GM12875 (cell line): ENCODE results near the gene ERC2.

Experiments
- H3K4me3 ChIP-seq: one replicate; pipeline ENCODE4 v1.5.1; 2011; ENCODE audit warnings: low read depth, low read length, control low read depth
- TF ChIP-seq, protein P1 (sequence below): IDR thresholded peaks from 2 replicates; pipeline ENCODE4 v1.5.1; 2011; ENCODE audit warnings: low read depth, mild to moderate bottlenecking, control low read depth, inconsistent platforms, low read length, moderate library complexity, borderline replicate concordance; ENCODE audit not compliant: insufficient read depth

The ERC2 gene

DNA sequence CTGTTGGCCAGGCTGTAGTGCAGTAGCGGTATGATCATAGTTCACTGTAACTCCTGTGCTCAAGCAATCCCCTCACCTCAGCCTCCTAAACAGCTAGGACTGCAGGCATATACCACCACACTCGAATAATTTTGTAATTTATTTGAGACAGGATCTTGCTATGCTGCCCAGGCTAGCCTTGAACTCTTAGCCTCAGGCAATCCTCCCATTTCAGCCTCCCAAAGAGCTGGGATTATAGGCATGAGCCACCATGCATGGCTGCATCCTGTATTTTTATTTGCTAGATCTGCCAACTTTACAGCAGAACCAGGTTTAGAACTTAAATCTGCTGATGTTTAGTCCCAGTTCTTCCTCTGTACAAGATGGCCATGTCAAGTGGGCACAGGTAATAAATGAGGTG lies 69.6 kb downstream of the ERC2 start:
- TF ChIP-seq, protein P1, sequence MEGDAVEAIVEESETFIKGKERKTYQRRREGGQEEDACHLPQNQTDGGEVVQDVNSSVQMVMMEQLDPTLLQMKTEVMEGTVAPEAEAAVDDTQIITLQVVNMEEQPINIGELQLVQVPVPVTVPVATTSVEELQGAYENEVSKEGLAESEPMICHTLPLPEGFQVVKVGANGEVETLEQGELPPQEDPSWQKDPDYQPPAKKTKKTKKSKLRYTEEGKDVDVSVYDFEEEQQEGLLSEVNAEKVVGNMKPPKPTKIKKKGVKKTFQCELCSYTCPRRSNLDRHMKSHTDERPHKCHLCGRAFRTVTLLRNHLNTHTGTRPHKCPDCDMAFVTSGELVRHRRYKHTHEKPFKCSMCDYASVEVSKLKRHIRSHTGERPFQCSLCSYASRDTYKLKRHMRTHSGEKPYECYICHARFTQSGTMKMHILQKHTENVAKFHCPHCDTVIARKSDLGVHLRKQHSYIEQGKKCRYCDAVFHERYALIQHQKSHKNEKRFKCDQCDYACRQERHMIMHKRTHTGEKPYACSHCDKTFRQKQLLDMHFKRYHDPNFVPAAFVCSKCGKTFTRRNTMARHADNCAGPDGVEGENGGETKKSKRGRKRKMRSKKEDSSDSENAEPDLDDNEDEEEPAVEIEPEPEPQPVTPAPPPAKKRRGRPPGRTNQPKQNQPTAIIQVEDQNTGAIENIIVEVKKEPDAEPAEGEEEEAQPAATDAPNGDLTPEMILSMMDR = no peak

GRCh38 chr3:56397798-56398197 lies 70.5 kb downstream of the ERC2 start:
- TF ChIP-seq, protein P1 = no peak
- no peak overlapping the region for H3K4me3 ChIP-seq

More for the DNA sequence above, 69.6 kb downstream of the ERC2 start:
- no peak overlapping the region for H3K4me3 ChIP-seq

DNA sequence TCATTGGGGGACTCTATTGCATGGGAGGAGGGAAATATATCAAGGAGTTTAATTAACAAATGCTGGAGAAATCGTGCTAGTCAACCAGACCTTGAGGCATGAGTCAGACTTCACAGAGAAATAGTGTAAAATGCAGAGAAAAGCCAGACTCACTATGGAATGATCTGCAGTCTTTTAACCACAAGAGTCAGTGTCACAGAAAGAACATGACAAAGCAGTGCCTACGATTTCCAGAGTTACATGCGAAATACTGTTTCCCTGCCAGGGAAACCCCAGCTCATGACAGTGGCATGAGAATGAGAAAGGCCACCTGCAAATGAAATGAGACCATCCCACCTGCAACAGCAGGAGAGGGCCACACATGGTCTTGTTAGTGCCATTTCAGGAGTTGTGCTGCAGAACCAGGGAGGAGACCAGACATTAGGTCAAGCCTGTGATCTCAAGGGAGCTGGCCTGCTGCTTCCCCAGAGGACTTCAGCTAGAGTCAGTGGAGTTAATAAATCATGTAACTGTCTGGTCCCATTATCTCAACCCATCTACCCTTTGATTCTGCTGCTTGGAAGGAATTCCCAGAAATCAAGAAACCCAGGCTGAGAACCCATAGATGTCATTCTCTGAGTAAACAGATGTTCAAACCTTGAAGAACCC lies 79.0 kb downstream of the ERC2 start:
- TF ChIP-seq, protein P1 = no peak
- no peak overlapping the region for H3K4me3 ChIP-seq

DNA sequence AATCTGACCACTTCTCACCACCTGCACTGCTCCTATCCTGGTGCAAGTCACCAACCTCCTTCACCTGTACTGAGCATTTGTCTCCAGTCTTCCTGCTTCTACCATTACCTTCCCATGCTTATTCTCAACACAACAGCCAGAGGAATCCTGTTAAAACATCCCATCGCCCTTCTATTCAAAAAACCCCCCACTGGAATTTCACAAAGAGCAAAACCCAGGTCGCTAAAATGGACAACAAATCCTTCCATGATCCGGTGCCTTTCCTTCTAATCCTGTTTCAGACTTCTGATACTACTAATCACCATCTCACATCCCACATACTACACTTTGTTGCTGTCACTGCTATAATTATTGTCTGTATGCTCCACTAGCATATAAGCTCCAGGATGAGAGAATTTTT lies 85.2 kb downstream of the ERC2 start:
- no peak overlapping the region for H3K4me3 ChIP-seq
- TF ChIP-seq, protein P1 = no peak

DNA sequence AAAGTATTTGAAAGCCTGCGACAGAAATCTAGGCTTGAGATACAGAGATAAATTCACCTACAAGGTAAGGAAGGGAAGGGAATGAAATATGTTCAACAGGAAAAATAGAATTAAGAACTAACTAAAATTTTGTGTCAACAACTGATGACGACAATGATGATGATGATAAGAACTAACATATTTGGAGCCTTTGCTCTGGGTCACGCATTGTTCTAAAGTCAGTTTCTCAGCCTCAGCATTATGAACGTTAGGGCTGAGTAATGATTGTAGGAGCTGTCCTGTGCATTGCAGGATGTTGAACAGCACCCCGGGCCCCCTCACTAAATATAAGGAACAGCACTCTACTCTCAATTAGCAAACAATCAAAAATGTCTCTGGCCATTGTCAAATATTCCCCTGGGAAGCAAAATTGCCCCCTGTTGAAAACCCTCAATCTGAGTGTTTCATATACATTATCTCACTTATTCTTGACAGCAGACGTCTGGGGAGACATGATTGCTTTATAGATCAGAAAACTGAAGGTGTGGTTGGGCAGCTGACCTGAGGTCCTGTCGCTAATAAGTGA lies 88.5 kb downstream of the ERC2 start:
- no peak overlapping the region for H3K4me3 ChIP-seq
- TF ChIP-seq, protein P1 = no peak

DNA sequence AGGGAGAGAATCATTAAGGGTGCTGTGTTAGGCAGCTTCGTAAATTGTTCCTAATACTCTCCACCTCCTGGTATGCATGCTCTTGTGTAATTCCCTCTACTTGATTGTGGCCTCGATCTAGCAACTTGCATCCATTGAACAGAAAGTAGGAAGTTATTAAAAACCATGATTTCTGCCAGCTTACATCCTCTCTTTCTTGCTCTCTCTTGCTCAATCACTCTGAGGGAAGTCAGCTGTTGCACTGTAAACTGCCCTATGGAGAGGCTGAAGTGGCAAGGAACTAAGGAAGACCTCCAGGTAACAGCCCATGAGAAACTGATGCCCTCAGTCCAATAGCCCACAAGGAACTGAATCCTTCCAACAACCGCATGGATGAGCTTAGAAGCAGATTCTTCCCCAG lies 92.6 kb downstream of the ERC2 start:
- H3K4me3 ChIP-seq = no peak overlapping the region
- TF ChIP-seq, protein P1 = no peak

DNA sequence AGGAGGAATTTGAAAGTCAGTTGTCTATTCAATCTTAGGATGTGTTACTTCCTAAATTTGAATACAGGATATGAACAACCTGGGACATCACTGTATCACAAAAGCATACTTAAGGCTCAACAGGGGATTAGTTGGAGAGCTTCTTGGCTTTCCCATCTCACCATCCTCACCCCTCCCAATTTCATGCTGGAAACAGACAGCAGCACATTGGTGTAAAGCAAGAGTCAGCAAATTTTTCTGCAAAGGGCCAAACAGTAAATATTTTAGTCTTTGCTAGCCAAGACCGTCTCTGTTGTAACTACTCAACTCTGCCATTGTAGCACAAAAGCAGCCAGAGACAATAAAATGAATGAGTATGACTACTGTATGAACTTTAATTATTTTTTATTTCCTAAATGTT lies 94.9 kb downstream of the ERC2 start:
- H3K4me3 ChIP-seq = no peak overlapping the region
- TF ChIP-seq, protein P1 = no peak
